GM18951 (cell line): Measurements from ENCODE around the gene EYS.
"Not testable (repeated sequence)": the region's sequence is repeated elsewhere in the genome, so short reads cannot be mapped to it uniquely, and the experiment has no call there.

Source experiments
- POLR2A ChIP-seq: IDR thresholded peaks from 4 replicates; pipeline ENCODE4 v1.6.1; 2011; ENCODE audit warnings: mild to moderate bottlenecking; ENCODE audit not compliant: insufficient read length, insufficient read depth; ENCODE audit errors: extremely low read depth
- in situ Hi-C: fragments of 300-500 bp; cut with MboI; formaldehyde crosslinking; loops from one replicate; pipeline ENCODE4 v1.12.0; 2022; ENCODE audit warnings: low sequenced_read_pairs, mixed read lengths, inconsistent platforms; ENCODE audit not compliant: unreplicated experiment

Gene EYS

DNA sequence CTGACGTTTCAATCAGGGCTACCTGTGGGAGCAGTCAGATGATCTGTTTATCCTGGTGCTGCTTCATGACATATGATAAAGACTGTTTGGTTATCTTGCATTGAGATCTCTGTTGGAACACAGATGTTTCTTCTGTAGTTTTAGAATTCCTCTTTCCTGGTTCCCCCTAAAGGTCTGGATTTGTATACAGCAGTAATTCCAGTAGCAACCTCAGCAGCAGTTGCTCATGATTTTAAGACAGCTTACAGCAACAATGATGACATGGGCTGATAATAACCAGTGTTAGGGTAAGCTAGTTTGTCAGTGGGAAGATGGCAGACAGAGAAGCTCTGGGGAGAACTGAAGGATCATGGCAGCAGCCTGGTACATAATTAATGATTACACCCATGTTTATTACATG lies 1632.0 kb downstream of the EYS start:
- TF ChIP-seq POLR2A: no peak
- in situ Hi-C loops: no loop called here

DNA sequence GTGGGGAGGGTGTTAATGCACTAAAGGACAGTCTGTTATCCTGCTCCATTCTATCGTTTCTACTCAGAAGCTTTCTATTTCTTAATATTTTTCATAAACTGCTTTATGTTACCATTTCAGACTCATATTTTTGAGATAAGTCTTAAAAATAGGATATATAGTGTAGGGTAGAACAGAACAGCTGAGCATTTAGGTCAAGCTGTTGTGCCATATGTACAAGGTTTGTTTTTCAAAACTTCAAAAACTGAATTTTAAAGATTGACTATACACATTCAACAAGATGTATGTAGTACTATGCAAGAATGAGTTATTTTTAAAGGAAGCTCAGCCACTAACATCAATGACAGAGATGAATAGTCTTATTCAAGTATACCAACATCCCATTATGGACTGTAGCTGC lies 1634.3 kb downstream of the EYS start:
- no peak for TF ChIP-seq POLR2A
- in situ Hi-C loops: no loop called here

DNA sequence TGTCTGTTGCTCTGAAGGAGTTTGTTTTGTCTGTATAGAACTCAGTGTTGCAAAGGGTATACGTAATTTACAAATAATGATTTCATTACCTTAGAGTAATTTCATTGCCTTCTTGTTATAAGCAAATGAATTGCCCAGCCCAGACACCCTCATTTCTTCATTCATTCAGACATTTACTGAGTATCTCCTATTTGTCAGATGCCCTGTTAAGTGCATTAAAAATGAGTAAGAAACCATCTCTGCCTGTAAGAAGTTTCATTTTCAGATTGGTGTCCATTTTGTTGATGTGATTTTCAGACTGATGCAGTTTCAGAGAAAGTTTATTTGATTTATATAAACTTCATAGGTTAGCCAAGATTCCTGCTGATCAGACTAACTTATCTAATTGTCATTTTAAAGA lies 1642.1 kb downstream of the EYS start:
- in situ Hi-C loops: no loop called here
- TF ChIP-seq POLR2A: no peak

DNA sequence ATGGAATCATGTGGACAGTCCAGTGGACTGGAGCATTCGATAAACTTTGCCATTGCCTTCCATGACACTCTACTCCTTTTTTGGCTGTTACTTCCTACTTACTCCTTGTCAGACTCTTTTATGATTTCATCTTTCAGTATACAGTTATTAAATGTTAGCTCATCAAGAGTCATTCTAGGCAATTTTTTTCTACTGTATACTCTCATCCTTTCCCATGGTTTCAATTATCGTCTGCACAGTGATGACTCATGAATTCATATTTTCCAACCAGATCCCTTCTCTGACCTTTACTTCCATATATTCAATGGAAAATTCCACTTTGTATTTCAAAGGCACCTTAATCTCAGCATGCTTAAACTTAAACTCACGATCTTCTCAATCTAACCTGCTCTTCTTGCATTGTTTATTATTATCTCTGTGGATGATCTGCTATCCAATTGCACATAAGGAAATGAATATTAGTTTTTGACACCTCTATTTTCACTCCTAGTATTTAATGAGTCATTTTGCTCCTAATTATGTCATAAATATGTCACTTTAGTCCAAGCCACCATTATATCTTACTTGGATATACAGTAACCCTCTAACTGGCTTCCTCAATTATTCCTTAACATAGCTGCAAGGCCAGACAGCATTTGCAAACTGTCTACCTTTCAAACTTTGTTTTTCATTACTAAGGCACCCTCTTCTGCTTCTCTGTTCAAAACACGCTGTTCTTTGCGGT lies 1643.9 kb downstream of the EYS start:
- no peak for TF ChIP-seq POLR2A
- in situ Hi-C loops: no loop called here

DNA sequence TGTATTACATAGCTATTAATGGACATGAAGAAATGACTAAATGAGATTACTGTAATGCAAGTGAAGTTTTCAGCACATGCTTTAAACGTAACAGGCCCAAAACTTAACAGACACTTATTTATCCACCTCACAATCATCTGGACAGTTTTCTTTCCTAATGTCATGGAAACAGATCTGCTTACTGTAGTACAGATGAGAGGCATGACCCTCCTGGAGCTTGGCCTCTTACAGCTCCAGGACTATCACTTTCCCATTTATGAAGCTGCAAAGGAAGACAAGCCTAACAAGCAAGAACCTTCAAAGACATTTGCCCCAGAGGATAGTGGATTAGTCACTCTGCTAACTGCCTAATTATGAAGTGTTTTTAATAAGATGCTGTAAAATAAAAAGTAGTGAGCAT lies 1652.2 kb downstream of the EYS start:
- in situ Hi-C loops: no loop called here
- no peak for TF ChIP-seq POLR2A

DNA sequence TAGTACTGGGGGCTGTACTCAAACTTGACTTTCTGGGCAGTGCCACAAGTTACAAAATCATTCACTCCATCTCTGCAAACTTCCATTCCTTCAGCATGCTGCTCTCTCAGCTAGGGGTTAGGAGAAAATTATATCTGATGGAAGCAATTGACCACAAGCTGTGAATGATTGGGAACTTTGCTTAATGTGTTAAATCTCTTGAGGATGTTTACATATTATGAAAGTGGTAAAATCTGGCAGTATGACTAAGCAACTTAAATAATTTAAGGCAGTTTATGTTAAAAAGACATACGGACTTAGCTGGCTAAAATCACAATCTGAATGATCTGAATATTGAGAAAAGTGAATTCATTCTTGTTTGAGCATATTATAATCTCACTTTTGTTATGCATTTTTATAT lies 1656.4 kb downstream of the EYS start:
- no peak for TF ChIP-seq POLR2A
- in situ Hi-C loops: no loop called here

DNA sequence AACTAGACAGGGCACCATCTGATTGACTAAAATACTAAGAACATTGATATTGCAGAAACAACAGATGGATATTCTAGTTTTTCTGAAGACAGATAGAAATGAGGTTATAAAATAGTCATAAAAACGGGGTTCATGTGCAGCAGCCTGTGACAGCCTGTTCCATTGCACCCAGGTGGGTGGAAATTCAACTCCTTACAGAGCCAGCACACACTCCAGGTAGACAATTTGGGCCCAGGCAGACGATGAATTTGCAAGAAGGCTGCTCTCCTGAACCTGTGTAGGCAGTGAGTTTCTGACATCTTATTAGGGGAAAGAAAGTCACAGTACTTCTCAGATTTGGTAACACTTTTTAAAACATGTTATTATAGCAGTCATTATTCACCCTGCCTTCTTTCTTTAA lies 1657.3 kb downstream of the EYS start:
- no peak for TF ChIP-seq POLR2A
- in situ Hi-C loops: no loop called here

DNA sequence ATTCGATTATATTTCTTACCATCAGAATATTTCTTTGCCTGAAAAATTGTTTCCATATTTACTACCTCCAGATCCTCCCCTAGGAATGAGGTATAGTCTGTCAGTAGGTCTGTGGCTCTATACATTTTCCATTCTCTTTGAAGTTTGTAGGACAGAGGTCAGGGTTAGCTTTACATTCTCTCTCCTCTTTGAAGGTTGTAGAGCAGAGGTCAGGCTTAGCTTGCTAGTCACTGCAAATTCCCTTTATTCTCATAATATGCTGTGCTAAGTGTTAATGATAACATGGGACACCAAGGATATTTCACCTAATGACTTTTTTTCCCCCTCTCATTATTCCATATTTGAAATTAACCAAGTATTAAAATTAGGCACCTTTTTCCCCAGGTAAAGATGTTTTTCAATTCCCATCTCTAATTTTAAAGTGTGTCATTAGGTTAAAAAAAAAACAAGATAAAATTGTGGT lies 1660.2 kb downstream of the EYS start:
- in situ Hi-C loops: no loop called here
- TF ChIP-seq POLR2A: no peak

DNA sequence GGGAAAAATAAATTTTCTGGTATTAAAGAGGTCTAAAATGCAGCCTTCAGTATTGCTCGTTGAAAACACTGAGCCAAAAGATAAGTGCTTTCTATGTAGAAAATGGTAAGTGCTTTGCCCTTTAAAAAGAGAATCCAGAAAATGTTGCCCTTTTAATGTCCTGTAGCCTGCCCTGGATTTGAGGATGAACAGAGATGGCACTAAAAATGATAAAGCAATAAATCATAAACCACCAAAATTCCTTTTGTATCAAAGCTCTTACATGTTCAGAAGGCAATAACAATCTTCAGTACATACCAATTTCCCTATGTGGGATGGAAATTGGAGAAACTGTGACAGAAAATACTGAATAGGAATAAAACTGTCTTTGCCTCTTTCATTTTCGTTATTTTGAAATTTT lies 1665.7 kb downstream of the EYS start:
- TF ChIP-seq POLR2A: no peak
- in situ Hi-C loops: no loop called here

DNA sequence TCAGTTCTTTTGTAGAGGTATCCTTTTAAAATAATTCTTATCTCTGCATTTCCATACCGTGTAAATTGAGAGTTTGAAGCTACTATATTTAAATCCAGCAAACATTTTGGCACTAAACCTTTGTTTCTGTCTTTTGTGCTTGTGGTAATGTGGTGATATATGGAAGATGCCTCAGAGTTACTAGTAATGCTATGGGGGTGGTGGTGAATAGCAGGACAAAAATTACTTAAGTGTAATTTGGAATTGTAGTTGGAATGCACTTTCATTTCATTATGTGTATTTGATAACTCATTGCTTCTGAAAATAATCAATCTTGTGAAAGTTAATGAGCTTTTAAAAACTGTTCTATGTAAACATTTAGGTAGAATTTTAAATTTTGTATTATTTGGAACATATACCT lies 1666.9 kb downstream of the EYS start:
- in situ Hi-C loops: no loop called here
- TF ChIP-seq POLR2A: no peak

DNA sequence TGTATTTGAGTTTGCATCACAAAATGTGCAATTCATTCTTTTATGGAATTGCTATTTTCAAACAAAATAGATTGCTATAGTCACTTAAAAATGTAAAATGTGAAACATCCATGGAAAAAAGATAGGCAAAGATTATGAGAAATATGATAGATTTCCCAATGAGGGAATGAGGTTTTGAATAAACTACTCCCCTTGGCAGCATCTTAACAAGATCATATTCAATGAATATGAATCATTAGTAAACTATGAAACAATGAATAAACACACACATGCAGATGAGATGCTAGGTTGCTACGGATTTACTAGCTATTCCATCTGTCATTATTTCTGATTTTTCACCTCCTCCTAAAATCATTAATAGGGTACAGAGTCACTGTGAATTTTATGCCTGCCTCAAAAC lies 1669.6 kb downstream of the EYS start:
- in situ Hi-C loops: no loop called here
- TF ChIP-seq POLR2A: no peak

DNA sequence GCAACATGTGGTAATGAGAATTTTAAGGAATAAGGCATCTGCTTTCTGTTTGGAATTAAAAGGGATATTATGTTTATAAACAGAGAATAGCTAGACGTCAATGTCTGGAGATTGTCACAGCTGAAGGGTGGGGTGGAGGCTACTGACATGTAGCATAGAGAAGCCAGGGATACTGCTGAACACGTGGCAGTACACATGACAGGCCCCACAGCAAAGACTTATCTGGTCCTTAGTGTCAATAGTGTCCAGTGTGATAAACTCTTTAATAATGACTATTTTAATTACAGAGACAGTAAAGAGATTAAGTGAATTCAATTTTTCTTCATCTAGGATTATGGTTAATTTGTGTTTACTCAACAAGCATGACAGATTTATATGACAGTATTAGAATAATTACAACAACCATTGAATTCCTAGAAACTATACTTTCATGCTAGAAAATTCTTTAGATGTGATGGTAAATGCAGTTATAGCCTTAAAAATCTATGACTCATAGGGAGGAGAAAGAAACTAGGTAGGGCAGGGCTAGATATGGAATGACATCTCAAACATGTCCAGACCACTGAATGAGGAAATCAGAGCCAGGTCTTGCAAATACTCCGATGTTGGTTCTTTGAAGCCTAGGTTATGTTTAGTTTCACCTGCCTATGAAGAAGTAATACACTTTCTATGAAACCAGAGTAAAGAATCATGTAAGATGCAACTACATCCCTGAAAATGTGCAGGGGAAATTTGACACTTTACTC lies 1671.9 kb downstream of the EYS start:
- TF ChIP-seq POLR2A: no peak
- in situ Hi-C loops: no loop called here

DNA sequence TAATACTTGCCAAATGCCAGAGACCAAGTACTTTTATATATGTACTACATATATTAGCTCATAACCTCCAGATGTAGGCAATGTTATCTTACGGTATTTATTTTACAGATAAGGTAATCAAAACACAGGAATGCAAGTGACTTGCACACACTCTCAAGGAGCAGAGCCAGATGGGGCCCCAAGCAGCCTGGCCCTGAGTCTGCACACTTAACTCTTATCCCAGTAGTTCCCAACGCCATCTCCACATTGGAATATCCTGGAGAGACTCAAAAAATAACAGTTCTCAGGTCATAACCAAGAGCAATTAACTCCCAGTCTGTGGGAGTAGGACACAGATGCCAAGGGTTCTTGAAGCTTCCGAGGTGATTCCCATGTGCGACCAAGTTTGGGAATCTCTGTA lies 1672.7 kb downstream of the EYS start:
- in situ Hi-C loops: no loop called here
- TF ChIP-seq POLR2A: no peak

DNA sequence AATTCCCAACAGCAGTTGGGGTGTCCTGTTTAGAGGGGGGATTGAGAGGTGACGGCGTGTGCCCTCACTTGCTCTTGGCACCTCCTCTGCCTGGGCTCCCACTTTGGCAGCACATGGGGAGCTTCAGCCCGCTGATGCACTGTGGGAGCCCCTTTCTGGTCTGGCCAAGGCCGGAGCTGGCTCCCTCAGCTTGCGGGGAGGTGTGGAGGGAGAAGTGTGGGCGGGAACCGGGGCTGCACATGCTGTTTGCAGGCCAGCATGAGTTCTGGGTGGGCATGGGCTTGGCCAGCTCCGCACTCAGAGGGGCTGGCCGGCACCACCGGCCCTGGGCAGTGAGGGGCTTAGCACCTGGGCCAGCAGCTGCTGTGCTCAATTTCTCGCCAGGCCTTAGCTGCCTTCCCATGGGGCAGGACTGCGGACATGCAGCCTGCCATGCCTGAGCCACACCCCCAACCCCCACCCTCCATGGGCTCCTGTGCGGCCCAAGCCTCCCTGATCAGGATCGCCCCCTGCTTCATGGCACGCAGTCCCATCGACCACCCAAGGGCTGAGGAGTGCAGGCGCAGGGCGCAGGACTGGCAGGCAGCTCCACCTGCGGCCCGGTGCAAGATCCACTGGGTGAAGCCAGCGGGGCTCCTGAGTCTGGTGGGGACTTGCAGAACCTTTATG lies 1675.9 kb downstream of the EYS start:
- in situ Hi-C loops: not testable (repeated sequence)
